Endodermal cell (in vitro differentiated cells): Measurements from ENCODE around the gene TIGAR. TPM values are rescaled to one million over a fixed set of nuclear protein-coding genes. Genes with fewer than 3 reads are reported as not detected.

ENCODE experiments used
- DNase-seq: peaks from one replicate; pipeline ENCODE4 v3.0.0-alpha.2; 2017
- H3K27ac ChIP-seq: 2 replicates; pipeline ENCODE4 v1.5.1; 2013; ENCODE audit warnings: mild to moderate bottlenecking, low read depth, low read length, moderate library complexity
- H3K27me3 ChIP-seq: 2 replicates; pipeline ENCODE4 v1.6.1; 2013; ENCODE audit warnings: mild to moderate bottlenecking, low read length, moderate library complexity; ENCODE audit not compliant: insufficient read depth, control insufficient read depth, poor library complexity, severe bottlenecking
- H3K36me3 ChIP-seq: 2 replicates; pipeline ENCODE4 v1.7.0; 2013; ENCODE audit warnings: mild to moderate bottlenecking, low read length, moderate library complexity; ENCODE audit not compliant: control insufficient read depth, insufficient read depth
- H3K4me1 ChIP-seq: one replicate; pipeline ENCODE4 v1.7.0; 2013; ENCODE audit warnings: low read length; ENCODE audit not compliant: control insufficient read depth, insufficient read depth
- H3K4me3 ChIP-seq: 2 replicates; pipeline ENCODE4 v1.5.1; 2013; ENCODE audit warnings: mild to moderate bottlenecking, low read length, moderate library complexity
- H3K9ac ChIP-seq: 2 replicates; pipeline ENCODE4 v1.6.1; 2013; ENCODE audit warnings: mild to moderate bottlenecking, low read length, moderate library complexity; ENCODE audit not compliant: poor library complexity, severe bottlenecking; ENCODE audit errors: extremely low read depth
- H3K9me3 ChIP-seq: 2 replicates; pipeline ENCODE4 v1.6.1; 2013; ENCODE audit warnings: mild to moderate bottlenecking, low read length, moderate library complexity; ENCODE audit not compliant: control insufficient read depth
- H3K27ac Mint-ChIP-seq: 2 replicates; pipeline ENCODE4 v1.8.0; 2020; ENCODE audit warnings: mixed read lengths
- H3K27me3 Mint-ChIP-seq: 2 replicates; pipeline ENCODE4 v1.8.0; 2021; ENCODE audit warnings: mild to moderate bottlenecking, mixed read lengths; ENCODE audit not compliant: insufficient read depth
- H3K36me3 Mint-ChIP-seq: 2 replicates; pipeline ENCODE4 v1.8.0; 2020; ENCODE audit warnings: low read depth, mixed read lengths
- H3K4me1 Mint-ChIP-seq: 2 replicates; pipeline ENCODE4 v1.8.0; 2020; ENCODE audit warnings: mixed read lengths
- H3K4me3 Mint-ChIP-seq: 2 replicates; pipeline ENCODE4 v1.8.0; 2020; ENCODE audit warnings: mild to moderate bottlenecking, moderate library complexity, mixed read lengths
- H3K9me3 Mint-ChIP-seq: 2 replicates; pipeline ENCODE4 v1.8.0; 2020; ENCODE audit warnings: mild to moderate bottlenecking, mixed read lengths
- WGBS, 2 experiments: methylation state at CpG; one replicate each; pipeline versions ENCODE4 v1.1.5 to v1.1.7; 2013; ENCODE audit warnings: missing lambda C conversion rate in 2 of 2, mixed read lengths in 1 of 2; ENCODE audit not compliant: insufficient coverage in 1 of 2, insufficient read length in 1 of 2; 5-methylcytosine and 5-hydroxymethylcytosine counted together
- total RNA-seq, 2 donors: library from RNA; stranded (reverse); fragmentation: NEBNext Ultra II Directional in 1 of 2; extraction: Animal tissue kit (Norgen Biotek cat#: 25700) in 1 of 2; gene quantifications; 2 replicates in 1 of 2; 3 replicates in 1 of 2; pipeline ENCODE4 v1.2.1, GENCODE V29; 2021
- TF ChIP-seq, protein P1 (sequence below): fragments of 200-600 bp; sonication (generic); conservative IDR thresholded peaks from 2 replicates; pipeline ENCODE4 v1.5.0; 2021; ENCODE audit warnings: antibody characterized with exemption, mild to moderate bottlenecking

The TIGAR gene
- total RNA-seq, 2 donors from 2014 or later = 19.2 to 41.3 TPM

DNA sequence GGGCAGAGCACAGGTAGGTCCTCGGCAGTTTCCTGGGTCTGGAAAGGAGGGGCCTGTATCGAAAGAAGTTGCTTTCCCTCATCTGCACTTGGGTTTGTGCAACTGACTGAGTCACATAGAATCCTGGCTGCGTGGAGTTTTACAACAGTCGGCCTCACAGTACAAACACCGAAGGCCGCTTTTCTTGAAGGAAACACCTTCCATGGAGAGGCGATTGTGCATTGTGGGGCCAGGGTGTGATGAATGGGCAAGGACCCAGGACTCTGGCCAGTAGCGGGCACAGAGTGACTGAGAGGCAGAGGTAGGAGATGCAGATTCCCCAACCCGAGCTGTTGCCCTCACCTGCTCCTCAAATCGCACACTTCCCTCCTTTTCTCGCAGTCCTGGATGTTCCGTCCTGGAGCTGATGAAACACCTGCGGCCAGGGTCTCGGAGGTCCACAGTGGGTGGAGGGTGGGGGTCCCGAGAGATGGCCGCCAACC, 39.8 kb upstream of the TIGAR start:
- peaks cover 95% of the 10 kb centered on the region for H3K36me3 Mint-ChIP-seq
- no peaks in the 10 kb centered on the region for H3K9me3 Mint-ChIP-seq
- H3K9ac ChIP-seq = no peak overlapping the region
- H3K9me3 ChIP-seq = no peaks in the 10 kb centered on the region
- WGBS, 2 experiments = 94% methylated on average over 9 to 16 of the region's 16 CpGs
- H3K27ac ChIP-seq = no peak overlapping the region
- H3K4me3 ChIP-seq = no peak overlapping the region
- TF ChIP-seq, protein P1, sequence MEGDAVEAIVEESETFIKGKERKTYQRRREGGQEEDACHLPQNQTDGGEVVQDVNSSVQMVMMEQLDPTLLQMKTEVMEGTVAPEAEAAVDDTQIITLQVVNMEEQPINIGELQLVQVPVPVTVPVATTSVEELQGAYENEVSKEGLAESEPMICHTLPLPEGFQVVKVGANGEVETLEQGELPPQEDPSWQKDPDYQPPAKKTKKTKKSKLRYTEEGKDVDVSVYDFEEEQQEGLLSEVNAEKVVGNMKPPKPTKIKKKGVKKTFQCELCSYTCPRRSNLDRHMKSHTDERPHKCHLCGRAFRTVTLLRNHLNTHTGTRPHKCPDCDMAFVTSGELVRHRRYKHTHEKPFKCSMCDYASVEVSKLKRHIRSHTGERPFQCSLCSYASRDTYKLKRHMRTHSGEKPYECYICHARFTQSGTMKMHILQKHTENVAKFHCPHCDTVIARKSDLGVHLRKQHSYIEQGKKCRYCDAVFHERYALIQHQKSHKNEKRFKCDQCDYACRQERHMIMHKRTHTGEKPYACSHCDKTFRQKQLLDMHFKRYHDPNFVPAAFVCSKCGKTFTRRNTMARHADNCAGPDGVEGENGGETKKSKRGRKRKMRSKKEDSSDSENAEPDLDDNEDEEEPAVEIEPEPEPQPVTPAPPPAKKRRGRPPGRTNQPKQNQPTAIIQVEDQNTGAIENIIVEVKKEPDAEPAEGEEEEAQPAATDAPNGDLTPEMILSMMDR = no peak
- DNase-seq = no peak
- peaks cover 64% of the 10 kb centered on the region for H3K36me3 ChIP-seq
- peaks cover 22% of the 10 kb centered on the region for H3K4me1 ChIP-seq
- no peak overlapping the region for H3K27ac Mint-ChIP-seq
- H3K27me3 Mint-ChIP-seq = peaks cover 2% of the 10 kb centered on the region
- peaks cover under 1% of the 10 kb centered on the region for H3K27me3 ChIP-seq
- peaks cover 37% of the 10 kb centered on the region for H3K4me1 Mint-ChIP-seq
- no peak overlapping the region for H3K4me3 Mint-ChIP-seq

DNA sequence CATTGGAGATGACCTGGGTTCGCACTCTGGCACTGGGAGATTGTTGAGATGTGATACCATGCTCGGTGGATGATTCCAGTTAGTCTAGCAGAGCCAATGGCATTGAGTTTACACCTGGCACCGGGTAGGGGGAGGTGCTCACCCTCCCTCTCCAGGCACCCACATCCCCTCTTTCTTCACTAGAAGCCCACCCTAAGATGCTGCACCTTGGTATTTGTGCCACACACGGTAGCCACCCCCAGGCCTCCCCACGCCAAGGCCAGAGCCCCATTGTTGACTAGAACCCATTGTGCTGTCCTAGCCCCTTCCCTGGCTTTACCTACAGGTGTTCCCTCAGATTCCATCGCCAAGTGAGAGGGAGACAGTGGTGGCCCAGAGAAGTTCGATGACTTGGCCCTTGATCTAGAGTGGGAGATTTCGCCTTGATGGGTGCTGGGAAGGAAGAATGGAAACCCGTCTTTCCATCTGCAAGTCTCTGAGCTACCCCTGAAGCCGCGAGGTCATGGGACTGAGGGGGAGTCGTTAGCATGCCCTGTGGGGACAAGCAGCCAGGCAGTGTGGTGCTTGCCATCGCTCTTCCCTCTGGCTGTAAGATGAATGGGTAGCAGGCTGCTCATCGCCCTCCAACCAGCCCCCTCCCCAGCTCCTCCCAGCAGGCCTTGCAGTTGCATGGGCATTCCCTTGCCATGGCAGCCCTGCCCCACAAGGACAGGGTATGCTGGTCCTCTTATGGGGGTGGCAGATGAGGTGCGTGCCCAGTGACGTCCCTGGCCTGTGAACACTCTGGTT, 38.7 kb upstream of the TIGAR start:
- 94% methylated on average over 6 to 16 of the region's 16 CpGs for WGBS, 2 experiments
- peaks cover 66% of the 10 kb centered on the region for H3K36me3 ChIP-seq

DNA sequence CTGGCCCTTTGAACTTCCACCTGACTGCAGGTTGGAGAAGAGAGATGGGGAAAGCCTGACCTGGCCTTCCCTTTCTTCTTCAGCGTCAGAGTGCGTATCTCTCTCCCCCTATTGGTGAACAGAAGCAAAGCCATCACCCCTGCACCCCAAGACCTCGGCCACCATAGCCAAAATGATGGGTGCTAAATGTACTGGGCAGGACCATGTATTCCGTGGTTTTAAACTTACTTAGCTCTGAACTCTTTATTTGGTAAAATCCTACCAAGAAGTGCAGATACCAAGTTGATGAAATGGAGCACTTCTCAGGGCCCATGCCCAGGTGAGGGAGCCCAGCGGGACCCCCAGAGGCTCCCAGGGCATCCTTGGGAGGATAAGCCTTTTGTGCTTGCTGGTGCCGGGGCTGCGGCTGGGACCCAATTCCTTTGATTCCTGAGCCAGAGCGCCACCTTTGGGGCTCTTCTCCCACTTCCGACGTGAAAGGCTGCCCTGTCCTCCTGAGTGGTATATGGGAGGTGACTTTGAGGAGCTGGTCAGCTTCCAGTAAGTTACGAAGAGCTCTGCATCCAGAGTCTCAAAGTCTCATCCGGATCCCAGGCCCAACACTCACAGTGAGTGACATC, 38.0 kb upstream of the TIGAR start:
- peak; percentile 88 for DNase-seq

More for the DNA sequence above, 38.7 kb upstream of the TIGAR start:
- peak; percentile 50 for DNase-seq
- H3K4me3 ChIP-seq = no peak overlapping the region
- no peaks in the 10 kb centered on the region for H3K27me3 Mint-ChIP-seq
- H3K4me1 ChIP-seq = peaks cover 19% of the 10 kb centered on the region
- H3K27ac Mint-ChIP-seq = no peak overlapping the region
- H3K9ac ChIP-seq = no peak overlapping the region
- H3K4me3 Mint-ChIP-seq = no peak overlapping the region
- H3K27me3 ChIP-seq = no peaks in the 10 kb centered on the region
- no peak overlapping the region for H3K27ac ChIP-seq
- no peaks in the 10 kb centered on the region for H3K9me3 ChIP-seq
- no peaks in the 10 kb centered on the region for H3K9me3 Mint-ChIP-seq
- peaks cover 26% of the 10 kb centered on the region for H3K4me1 Mint-ChIP-seq
- H3K36me3 Mint-ChIP-seq = peaks cover 95% of the 10 kb centered on the region
- TF ChIP-seq, protein P1 = no peak

More for the DNA sequence above, 38.0 kb upstream of the TIGAR start:
- H3K36me3 ChIP-seq = peaks cover 66% of the 10 kb centered on the region
- no peaks in the 10 kb centered on the region for H3K27me3 Mint-ChIP-seq
- H3K4me1 Mint-ChIP-seq = peaks cover 22% of the 10 kb centered on the region
- TF ChIP-seq, protein P1 = peak; percentile 72
- H3K27ac Mint-ChIP-seq = no peak overlapping the region
- no peak overlapping the region for H3K27ac ChIP-seq
- H3K9me3 ChIP-seq = no peaks in the 10 kb centered on the region
- H3K36me3 Mint-ChIP-seq = peaks cover 98% of the 10 kb centered on the region
- no peak overlapping the region for H3K4me3 Mint-ChIP-seq
- no peak overlapping the region for H3K4me3 ChIP-seq
- 90 to 94% methylated on average over 6 to 12 of the region's 12 CpGs for WGBS, 2 experiments
- H3K9ac ChIP-seq = no peak overlapping the region
- H3K27me3 ChIP-seq = no peaks in the 10 kb centered on the region
- H3K9me3 Mint-ChIP-seq = no peaks in the 10 kb centered on the region
- peaks cover 14% of the 10 kb centered on the region for H3K4me1 ChIP-seq
